ENCODE results near the gene ALDH2.

GRCh38 chr12:111728795-111729194 is 37.9 kb upstream of the ALDH2 start:
- no peak for TF ChIP-seq CTCF (IDR thresholded peaks at IDR 0.05)
- no peak for TF ChIP-seq POLR2AphosphoS5 (IDR thresholded peaks at IDR 0.05)
- TF ChIP-seq POLR2A (IDR thresholded peaks at IDR 0.05), result no peak

All from transverse colon (tissue), 4 donors.